ENCODE measurements around the gene ZNF488. TPM values are rescaled to one million over a fixed set of nuclear protein-coding genes. Genes with fewer than 3 reads are reported as not detected.

The ZNF488 gene
- polyA plus RNA-seq, 2 donors: 0.81 to 0.94 TPM

- no peaks in the 10 kb centered on the region for H3K9me3 ChIP-seq (ENCODE audit: control insufficient read depth in 2 of 2, insufficient read depth in 1 of 2, low read depth in 1 of 2, low read length in 1 of 2)
- no peaks in the 10 kb centered on the region for H3K27me3 ChIP-seq (ENCODE audit: control insufficient read depth in 1 of 2, insufficient read depth in 2 of 2, low read length in 2 of 2)
- no peak overlapping the region for H3K27ac ChIP-seq (ENCODE audit: low read depth in 2 of 2, low read length in 1 of 2)
- no peaks in the 10 kb centered on the region for H3K4me1 ChIP-seq (ENCODE audit: control insufficient read depth in 2 of 2, insufficient read depth in 2 of 2, low read length in 1 of 2)
- H3K36me3 ChIP-seq (ENCODE audit: control insufficient read depth in 2 of 2, insufficient read depth in 2 of 2, low read length in 1 of 2): peaks cover 0 to 5% of the 10 kb centered on the region in 2 donors
- no peak overlapping the region for H3K4me3 ChIP-seq (ENCODE audit: low read depth in 1 of 2, low read length in 2 of 2)
- 88 to 93% methylated on average over 24 of the region's 24 CpGs for WGBS, 2 donors
Measured at GRCh38 chr10:47368431-47369180, 15.5 kb downstream of the ZNF488 start.

GRCh38 chr10:47367646-47368045 lies 16.4 kb downstream of the ZNF488 start:
- Histone ChIP-seq H3K27ac (ENCODE audit: low read depth in 2 of 2, low read length in 1 of 2) (no peak overlapping the region), H3K4me1 (ENCODE audit: control insufficient read depth in 2 of 2, insufficient read depth in 2 of 2, low read length in 1 of 2) (no peaks in the 10 kb centered on the region), H3K4me3 (ENCODE audit: low read depth in 1 of 2, low read length in 2 of 2) (no peak overlapping the region), H3K36me3 (ENCODE audit: control insufficient read depth in 2 of 2, insufficient read depth in 2 of 2, low read length in 1 of 2) (peaks cover 0 to 5% of the 10 kb centered on the region in 2 donors), H3K9me3 (ENCODE audit: control insufficient read depth in 2 of 2, insufficient read depth in 1 of 2, low read depth in 1 of 2, low read length in 1 of 2) (no peaks in the 10 kb centered on the region), H3K27me3 (ENCODE audit: control insufficient read depth in 1 of 2, insufficient read depth in 2 of 2, low read length in 2 of 2) (no peaks in the 10 kb centered on the region)
- 90 to 92% methylated on average over 11 of the region's 11 CpGs for WGBS, 2 donors

- no peaks in the 10 kb centered on the region for H3K4me1 ChIP-seq (ENCODE audit: control insufficient read depth in 2 of 2, insufficient read depth in 2 of 2, low read length in 1 of 2)
- H3K9me3 ChIP-seq (ENCODE audit: control insufficient read depth in 2 of 2, insufficient read depth in 1 of 2, low read depth in 1 of 2, low read length in 1 of 2): no peaks in the 10 kb centered on the region
- peaks cover 0 to 5% of the 10 kb centered on the region in 2 donors for H3K36me3 ChIP-seq (ENCODE audit: control insufficient read depth in 2 of 2, insufficient read depth in 2 of 2, low read length in 1 of 2)
- no peak overlapping the region for H3K27ac ChIP-seq (ENCODE audit: low read depth in 2 of 2, low read length in 1 of 2)
- no peaks in the 10 kb centered on the region for H3K27me3 ChIP-seq (ENCODE audit: control insufficient read depth in 1 of 2, insufficient read depth in 2 of 2, low read length in 2 of 2)
- 79 to 81% methylated on average over 8 of the region's 8 CpGs for WGBS, 2 donors
- no peak overlapping the region for H3K4me3 ChIP-seq (ENCODE audit: low read depth in 1 of 2, low read length in 2 of 2)
Measured at GRCh38 chr10:47366731-47367460, 17.2 kb downstream of the ZNF488 start.

GRCh38 chr10:47366181-47366631 lies 17.9 kb downstream of the ZNF488 start:
- 85 to 86% methylated on average over 5 of the region's 5 CpGs for WGBS, 2 donors
- H3K27me3 ChIP-seq (ENCODE audit: control insufficient read depth in 1 of 2, insufficient read depth in 2 of 2, low read length in 2 of 2): no peaks in the 10 kb centered on the region
- no peaks in the 10 kb centered on the region for H3K9me3 ChIP-seq (ENCODE audit: control insufficient read depth in 2 of 2, insufficient read depth in 1 of 2, low read depth in 1 of 2, low read length in 1 of 2)
- no peak overlapping the region for H3K4me3 ChIP-seq (ENCODE audit: low read depth in 1 of 2, low read length in 2 of 2)
- no peaks in the 10 kb centered on the region for H3K4me1 ChIP-seq (ENCODE audit: control insufficient read depth in 2 of 2, insufficient read depth in 2 of 2, low read length in 1 of 2)
- no peak overlapping the region for H3K27ac ChIP-seq (ENCODE audit: low read depth in 2 of 2, low read length in 1 of 2)
- peaks cover 0 to 5% of the 10 kb centered on the region in 2 donors for H3K36me3 ChIP-seq (ENCODE audit: control insufficient read depth in 2 of 2, insufficient read depth in 2 of 2, low read length in 1 of 2)

- H3K9me3 ChIP-seq (ENCODE audit: control insufficient read depth in 2 of 2, insufficient read depth in 1 of 2, low read depth in 1 of 2, low read length in 1 of 2): no peaks in the 10 kb centered on the region
- H3K27ac ChIP-seq (ENCODE audit: low read depth in 2 of 2, low read length in 1 of 2): no peak overlapping the region
- peaks cover 0 to under 1% of the 10 kb centered on the region in 2 donors for H3K4me1 ChIP-seq (ENCODE audit: control insufficient read depth in 2 of 2, insufficient read depth in 2 of 2, low read length in 1 of 2)
- H3K36me3 ChIP-seq (ENCODE audit: control insufficient read depth in 2 of 2, insufficient read depth in 2 of 2, low read length in 1 of 2): peaks cover 0 to 5% of the 10 kb centered on the region in 2 donors
- H3K4me3 ChIP-seq (ENCODE audit: low read depth in 1 of 2, low read length in 2 of 2): no peak overlapping the region
- H3K27me3 ChIP-seq (ENCODE audit: control insufficient read depth in 1 of 2, insufficient read depth in 2 of 2, low read length in 2 of 2): no peaks in the 10 kb centered on the region
- 92 to 96% methylated on average over 9 of the region's 9 CpGs for WGBS, 2 donors
Measured at GRCh38 chr10:47365431-47366180, 18.5 kb downstream of the ZNF488 start.

- 92 to 95% methylated on average over 6 of the region's 6 CpGs for WGBS, 2 donors
- Histone ChIP-seq H3K4me3 (ENCODE audit: low read depth in 1 of 2, low read length in 2 of 2) (no peak overlapping the region), H3K9me3 (ENCODE audit: control insufficient read depth in 2 of 2, insufficient read depth in 1 of 2, low read depth in 1 of 2, low read length in 1 of 2) (no peaks in the 10 kb centered on the region), H3K36me3 (ENCODE audit: control insufficient read depth in 2 of 2, insufficient read depth in 2 of 2, low read length in 1 of 2) (peaks cover 0 to 5% of the 10 kb centered on the region in 2 donors), H3K27me3 (ENCODE audit: control insufficient read depth in 1 of 2, insufficient read depth in 2 of 2, low read length in 2 of 2) (no peaks in the 10 kb centered on the region), H3K4me1 (ENCODE audit: control insufficient read depth in 2 of 2, insufficient read depth in 2 of 2, low read length in 1 of 2) (peaks cover 0 to 4% of the 10 kb centered on the region in 2 donors), H3K27ac (ENCODE audit: low read depth in 2 of 2, low read length in 1 of 2) (no peak overlapping the region)
Measured at GRCh38 chr10:47364911-47365310, 19.2 kb downstream of the ZNF488 start.

GRCh38 chr10:47364366-47364765 lies 19.7 kb downstream of the ZNF488 start:
- Histone ChIP-seq H3K27me3 (ENCODE audit: control insufficient read depth in 1 of 2, insufficient read depth in 2 of 2, low read length in 2 of 2) (no peaks in the 10 kb centered on the region), H3K4me3 (ENCODE audit: low read depth in 1 of 2, low read length in 2 of 2) (no peak overlapping the region), H3K36me3 (ENCODE audit: control insufficient read depth in 2 of 2, insufficient read depth in 2 of 2, low read length in 1 of 2) (peaks cover 0 to 5% of the 10 kb centered on the region in 2 donors), H3K4me1 (ENCODE audit: control insufficient read depth in 2 of 2, insufficient read depth in 2 of 2, low read length in 1 of 2) (peaks cover 0 to 5% of the 10 kb centered on the region in 2 donors), H3K27ac (ENCODE audit: low read depth in 2 of 2, low read length in 1 of 2) (no peak overlapping the region), H3K9me3 (ENCODE audit: control insufficient read depth in 2 of 2, insufficient read depth in 1 of 2, low read depth in 1 of 2, low read length in 1 of 2) (no peaks in the 10 kb centered on the region)
- WGBS, 2 donors: 73 to 81% methylated on average over 4 of the region's 4 CpGs

- Histone ChIP-seq H3K9me3 (ENCODE audit: control insufficient read depth in 2 of 2, insufficient read depth in 1 of 2, low read depth in 1 of 2, low read length in 1 of 2) (no peaks in the 10 kb centered on the region), H3K36me3 (ENCODE audit: control insufficient read depth in 2 of 2, insufficient read depth in 2 of 2, low read length in 1 of 2) (peaks cover 0 to 5% of the 10 kb centered on the region in 2 donors), H3K4me3 (ENCODE audit: low read depth in 1 of 2, low read length in 2 of 2) (no peak overlapping the region), H3K4me1 (ENCODE audit: control insufficient read depth in 2 of 2, insufficient read depth in 2 of 2, low read length in 1 of 2) (peaks cover 0 to 5% of the 10 kb centered on the region in 2 donors), H3K27ac (ENCODE audit: low read depth in 2 of 2, low read length in 1 of 2) (no peak overlapping the region), H3K27me3 (ENCODE audit: control insufficient read depth in 1 of 2, insufficient read depth in 2 of 2, low read length in 2 of 2) (no peaks in the 10 kb centered on the region)
- 73 to 91% methylated on average over 3 of the region's 3 CpGs for WGBS, 2 donors
Measured at GRCh38 chr10:47363781-47364180, 20.3 kb downstream of the ZNF488 start.

- Histone ChIP-seq H3K4me1 (ENCODE audit: control insufficient read depth in 2 of 2, insufficient read depth in 2 of 2, low read length in 1 of 2) (peaks cover 0 to 5% of the 10 kb centered on the region in 2 donors), H3K4me3 (ENCODE audit: low read depth in 1 of 2, low read length in 2 of 2) (no peak overlapping the region), H3K36me3 (ENCODE audit: control insufficient read depth in 2 of 2, insufficient read depth in 2 of 2, low read length in 1 of 2) (peaks cover 0 to 4% of the 10 kb centered on the region in 2 donors), H3K27ac (ENCODE audit: low read depth in 2 of 2, low read length in 1 of 2) (no peak overlapping the region), H3K9me3 (ENCODE audit: control insufficient read depth in 2 of 2, insufficient read depth in 1 of 2, low read depth in 1 of 2, low read length in 1 of 2) (no peaks in the 10 kb centered on the region), H3K27me3 (ENCODE audit: control insufficient read depth in 1 of 2, insufficient read depth in 2 of 2, low read length in 2 of 2) (no peaks in the 10 kb centered on the region)
- WGBS, 2 donors: 76 to 82% methylated on average over 3 of the region's 3 CpGs
Measured at GRCh38 chr10:47362199-47362598, 21.9 kb downstream of the ZNF488 start.
